Amniotic stem cell (primary cell): Measurements from ENCODE around the gene REEP5.
"Not testable (repeated sequence)": the region's sequence is repeated elsewhere in the genome, so short reads cannot be mapped to it uniquely, and the experiment has no call there.

ENCODE experiments used
- DNase-seq: peaks from one replicate; lab custom pipeline; 2025; lab: John Stamatoyannopoulos, UW

Gene REEP5

GRCh38 chr5:112933105-112933504, 11.1 kb upstream of the REEP5 start:
- DNase-seq = no peak

GRCh38 chr5:112931473-112931872, 9.4 kb upstream of the REEP5 start:
- no peak for DNase-seq

- DNase-seq = no peak
Observed at GRCh38 chr5:112930082-112930344, 8.0 kb upstream of the REEP5 start.

DNA sequence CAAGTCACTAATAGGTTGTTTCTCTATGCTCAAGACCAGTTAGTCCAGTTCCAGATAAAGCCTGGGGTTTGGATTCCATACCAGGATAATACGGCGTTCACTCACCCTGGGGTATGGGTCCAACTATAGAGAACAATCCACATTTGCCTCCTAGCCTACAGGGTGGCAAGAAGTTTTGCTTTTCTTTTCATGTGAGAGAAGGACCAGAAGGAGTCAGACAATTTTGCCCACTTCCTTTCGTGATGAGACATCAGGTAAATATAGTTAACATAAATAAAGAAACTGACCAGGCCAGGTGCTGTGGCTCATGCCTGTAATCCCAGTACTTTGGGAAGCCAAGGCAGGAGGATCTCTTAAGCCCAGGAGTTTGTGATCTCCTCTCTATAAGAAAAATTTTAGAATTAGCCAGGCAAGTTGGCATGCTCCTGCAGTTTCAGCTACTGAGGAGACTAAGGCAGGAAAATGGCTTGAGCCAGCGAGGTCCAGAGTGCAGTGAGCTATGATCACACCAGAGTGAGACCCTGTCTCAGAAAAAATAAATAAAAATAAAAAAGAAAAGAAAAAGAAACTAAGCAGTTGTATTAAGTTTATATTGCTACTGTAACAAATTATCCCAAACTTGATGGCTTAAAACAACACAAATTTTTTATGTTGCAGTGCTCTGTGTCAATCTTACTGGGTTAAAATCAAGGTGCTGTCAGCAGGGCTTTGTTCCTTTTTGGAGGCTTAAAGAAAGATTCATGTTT, 7.5 kb upstream of the REEP5 start:
- no peak for DNase-seq

DNA sequence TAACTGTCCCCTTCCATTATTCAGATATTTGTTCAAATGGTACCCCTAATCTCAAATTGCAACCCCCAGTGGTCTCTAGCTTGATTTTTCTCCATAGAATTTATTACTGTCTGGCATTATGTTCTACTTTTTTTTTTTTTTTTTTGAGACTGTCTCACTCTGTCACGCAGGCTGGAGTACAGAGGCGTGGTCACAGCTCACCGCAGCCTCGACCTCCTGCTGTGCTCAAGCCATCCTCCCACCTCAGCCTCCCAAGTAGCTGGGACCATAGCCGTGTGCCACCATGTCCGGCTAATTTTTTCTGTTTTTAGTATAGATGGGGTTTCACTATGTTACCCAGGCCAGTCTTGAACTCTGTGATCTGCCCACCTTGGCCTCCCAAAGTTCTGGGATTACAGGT, 2.0 kb upstream of the REEP5 start:
- no peak for DNase-seq

GRCh38 chr5:112923148-112923917, 1.3 kb upstream of the REEP5 start:
- no peak for DNase-seq

DNA sequence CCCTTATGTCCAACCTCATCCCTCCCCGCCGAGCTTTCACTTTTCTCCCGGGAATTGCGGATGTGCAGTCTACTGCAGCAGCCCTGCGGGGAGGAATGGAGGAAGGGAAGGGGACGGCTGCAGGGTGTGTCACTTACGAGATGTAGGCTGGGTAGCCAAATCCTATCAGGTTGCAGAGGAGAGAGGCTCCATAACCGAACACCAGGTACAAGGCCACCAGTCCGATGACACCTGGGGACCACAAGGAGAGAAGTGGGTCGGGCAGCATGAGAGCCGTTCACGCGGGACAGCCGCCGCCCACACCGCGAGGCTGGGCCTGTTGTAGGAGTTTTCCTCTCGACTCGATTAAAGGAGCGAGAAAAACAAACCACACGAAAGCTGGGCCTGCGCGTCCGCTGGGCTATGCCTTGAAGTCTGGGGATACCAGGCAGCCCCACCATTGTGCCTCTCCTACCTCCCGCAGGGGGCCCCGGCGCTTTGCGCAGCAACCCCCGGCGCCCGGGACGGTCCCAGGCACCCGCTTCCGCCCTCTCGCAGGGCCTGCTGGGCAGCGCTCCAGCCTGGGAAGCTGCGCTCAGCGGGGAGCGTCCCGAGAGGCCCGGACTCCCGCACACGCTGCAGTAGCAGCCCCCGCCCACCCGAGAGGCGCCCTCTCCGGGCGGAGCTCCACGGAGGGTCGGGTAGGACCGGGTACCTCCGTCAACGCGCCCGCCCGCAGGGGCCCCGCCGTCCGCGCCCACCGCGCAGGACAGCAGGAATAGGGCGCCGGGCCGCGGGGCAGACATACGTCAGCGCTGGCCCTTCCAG, 798 bp downstream of the REEP5 start:
- peak; percentile 40 for DNase-seq

- DNase-seq = no peak
Observed at GRCh38 chr5:112919972-112920371, 2.1 kb downstream of the REEP5 start.

DNA sequence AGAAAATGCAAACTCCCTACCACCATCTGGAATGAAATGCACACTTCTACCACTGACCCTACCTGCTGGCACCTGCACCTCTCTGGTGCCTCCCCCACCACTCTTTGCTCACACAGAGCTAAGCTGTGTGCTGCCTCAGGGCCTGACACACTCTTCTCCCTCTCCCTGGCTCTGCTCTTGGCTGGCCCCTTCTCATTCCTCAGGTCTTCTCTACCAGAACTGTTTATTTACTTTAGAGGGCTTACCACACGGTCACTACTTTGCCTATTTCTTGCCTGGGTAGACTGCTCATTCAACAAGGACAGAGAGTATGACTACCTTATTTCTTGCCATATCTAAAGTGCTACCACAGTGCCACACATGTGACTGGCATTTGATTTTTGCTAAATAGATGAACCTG, 3.3 kb downstream of the REEP5 start:
- no peak for DNase-seq

DNA sequence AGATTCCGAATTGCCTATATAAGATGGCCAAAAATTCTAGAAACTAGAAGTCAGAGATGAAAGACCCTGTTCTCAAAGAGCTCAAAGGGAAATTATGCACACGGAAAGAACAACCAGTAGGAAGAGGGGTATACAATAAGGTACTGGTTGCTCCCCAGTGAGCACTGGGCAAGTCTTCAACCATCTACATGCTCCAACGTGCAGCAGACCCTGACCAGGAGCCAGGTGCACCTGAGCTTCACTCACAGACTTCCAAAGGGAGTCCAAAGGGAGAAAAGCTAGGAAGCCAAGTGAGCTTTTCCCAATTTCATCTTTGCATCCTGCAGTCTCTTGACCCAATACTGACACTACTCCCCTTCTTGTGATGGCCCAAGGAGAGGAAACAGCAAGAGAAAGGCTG, 3.9 kb downstream of the REEP5 start:
- no peak for DNase-seq

DNA sequence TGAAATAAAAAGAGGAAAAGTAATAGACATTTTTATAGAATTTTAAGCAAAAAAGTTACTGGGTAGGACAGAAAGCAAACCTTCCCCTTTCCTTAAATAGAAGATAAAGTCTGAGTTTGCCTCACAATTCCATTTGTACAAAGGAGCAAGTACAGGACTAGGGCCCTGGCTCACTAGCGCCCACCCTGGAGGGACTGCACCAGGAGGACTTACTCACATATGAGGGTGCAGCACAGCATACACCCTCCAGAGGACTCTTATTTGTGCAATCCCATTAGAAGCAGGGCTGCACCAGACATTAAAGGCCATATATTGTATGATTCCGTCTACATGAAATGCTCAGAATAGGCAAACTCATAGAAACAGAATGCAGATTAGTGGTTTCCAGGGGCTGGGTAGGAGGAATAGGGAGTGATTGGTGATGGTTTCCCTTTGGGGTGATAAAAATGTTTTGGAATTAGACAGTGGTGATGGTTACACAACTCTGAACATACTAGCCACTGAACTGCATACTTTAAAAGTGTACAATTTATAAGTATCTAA, 4.5 kb downstream of the REEP5 start:
- no peak for DNase-seq

DNA sequence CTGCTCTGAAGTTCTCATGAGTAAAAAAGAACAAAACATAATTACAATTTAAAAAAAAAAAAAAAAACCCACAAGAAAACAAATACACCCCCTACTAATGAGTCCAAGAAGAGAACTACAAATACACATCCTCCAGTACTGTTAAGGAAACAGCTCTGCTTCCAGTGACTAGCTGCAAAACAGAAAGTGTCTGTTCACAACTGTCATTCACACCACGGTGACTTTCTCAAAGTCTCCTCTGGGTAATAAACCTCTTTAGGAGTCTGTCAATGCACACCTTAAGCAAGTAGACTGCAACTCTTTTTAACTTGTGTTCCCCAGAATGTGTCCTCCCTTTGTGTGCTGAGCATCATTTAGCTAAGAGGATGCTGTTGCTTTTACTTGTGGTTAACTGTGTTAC, 6.2 kb downstream of the REEP5 start:
- DNase-seq = no peak

DNA sequence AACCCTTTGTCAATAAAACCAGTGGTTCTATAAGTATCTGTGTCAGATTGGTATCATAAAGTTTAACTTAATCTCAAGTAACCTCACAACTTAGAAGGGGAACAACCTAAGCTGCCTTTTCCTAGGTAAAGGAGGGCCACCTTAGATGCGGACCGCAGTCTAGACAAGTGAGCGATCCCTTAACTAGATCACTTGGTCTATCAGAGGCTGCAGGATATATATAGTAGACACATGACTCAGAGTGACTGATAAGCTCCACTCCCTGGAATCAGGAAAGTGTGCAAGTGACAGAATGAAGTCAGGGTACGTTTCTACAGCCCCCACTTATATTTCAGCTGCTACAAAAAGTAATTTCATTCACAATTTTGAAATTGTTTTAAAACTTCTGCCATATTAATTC, 7.4 kb downstream of the REEP5 start:
- no peak for DNase-seq

GRCh38 chr5:112910529-112910928, 11.5 kb downstream of the REEP5 start:
- no peak for DNase-seq

- no peak for DNase-seq
Observed at GRCh38 chr5:112908854-112909253, 13.2 kb downstream of the REEP5 start.

DNA sequence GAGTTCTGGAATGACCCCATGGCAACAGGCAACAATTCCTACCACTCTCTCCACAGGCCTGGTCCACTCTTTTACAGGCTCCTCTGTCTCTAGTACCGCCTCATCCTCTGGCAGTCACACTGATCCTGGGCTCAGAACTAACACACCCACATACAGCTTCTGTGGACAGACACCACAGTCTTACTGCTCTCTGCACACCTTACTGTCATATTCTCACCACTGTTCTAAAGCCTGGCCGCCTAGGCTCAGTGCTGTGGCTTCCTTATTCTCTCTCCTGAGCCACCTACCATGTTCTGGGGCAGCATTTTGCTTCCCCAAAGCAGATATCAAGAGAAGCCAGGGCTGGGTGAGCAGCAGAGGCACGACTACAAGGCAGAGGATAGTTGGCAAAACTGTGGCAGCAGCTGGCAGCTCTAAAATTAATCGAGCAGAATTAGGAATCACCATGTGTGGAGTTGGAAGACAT, 14.8 kb downstream of the REEP5 start:
- no peak for DNase-seq

- no peak for DNase-seq
Observed at GRCh38 chr5:112906637-112907036, 15.4 kb downstream of the REEP5 start.

DNA sequence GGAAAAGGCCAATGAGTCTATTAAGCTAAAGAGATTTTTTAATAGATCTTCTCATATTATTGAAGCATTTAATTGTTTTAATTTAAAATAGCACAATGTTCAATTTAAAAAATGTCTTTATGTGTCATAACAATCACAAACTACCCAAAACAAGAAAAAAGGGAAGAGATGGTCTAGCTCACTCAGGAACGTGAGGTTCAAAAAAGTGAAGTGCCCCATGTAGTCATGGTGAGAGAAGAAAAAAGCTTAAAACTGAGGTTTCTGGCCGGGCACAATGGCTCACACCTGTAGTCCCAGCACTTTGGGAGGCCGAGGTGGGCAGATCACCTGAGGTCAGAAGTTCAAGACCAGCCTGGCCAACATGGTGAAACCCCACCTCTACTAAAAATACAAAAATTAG, 17.0 kb downstream of the REEP5 start:
- DNase-seq = not testable (repeated sequence)

DNA sequence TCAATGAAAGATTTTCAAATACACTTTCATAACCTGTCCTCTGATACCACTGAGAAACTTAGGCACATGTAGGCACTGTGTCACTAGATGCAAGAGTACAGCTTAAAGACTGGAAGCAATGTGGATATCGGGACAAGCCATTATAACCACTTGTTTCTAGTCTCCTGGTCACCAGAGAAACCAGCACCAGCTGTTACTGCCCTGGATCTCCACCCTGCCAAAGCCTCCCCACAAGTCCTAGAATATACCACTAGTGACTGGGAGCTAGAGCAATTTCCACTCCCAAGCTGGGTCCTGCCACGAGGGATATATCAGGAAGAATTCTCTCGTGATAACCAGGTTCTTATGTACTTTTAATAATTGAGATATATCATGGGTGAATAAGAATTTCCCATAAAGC, 19.5 kb downstream of the REEP5 start:
- DNase-seq = no peak

GRCh38 chr5:112895682-112896081, 26.3 kb downstream of the REEP5 start:
- DNase-seq = no peak

DNA sequence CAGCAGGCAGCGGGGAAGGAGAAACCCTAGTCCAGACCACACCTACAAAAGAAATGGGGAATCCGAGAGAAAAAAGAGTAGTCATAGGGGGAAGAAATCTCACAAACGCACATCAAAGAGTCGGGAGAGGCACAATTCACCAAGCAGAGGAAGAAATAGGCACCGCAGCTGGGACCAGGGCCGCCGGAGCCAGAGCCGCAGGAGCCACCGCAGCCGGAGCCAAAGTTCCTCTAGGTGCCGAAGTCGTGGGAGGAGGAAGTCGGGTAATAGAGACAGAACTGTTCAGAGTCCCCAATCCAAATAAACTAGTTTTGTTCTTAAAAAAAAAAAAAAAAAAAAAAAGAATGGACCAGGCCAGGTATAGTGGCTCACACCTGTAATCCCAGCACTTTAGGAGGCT, 29.3 kb downstream of the REEP5 start:
- DNase-seq = no peak

DNA sequence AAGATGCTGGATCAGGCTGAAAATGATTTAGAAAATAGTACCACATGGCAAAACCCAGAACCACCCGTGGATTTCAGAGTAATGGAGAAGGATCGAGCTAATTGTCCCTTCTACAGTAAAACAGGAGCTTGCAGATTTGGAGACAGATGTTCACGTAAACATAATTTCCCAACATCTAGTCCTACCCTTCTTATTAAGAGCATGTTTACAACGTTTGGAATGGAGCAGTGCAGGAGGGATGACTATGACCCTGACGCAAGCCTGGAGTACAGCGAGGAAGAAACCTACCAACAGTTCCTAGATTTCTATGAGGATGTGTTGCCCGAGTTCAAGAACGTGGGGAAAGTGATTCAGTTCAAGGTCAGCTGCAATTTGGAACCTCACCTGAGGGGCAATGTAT, 30.0 kb downstream of the REEP5 start:
- DNase-seq = not testable (repeated sequence)

DNA sequence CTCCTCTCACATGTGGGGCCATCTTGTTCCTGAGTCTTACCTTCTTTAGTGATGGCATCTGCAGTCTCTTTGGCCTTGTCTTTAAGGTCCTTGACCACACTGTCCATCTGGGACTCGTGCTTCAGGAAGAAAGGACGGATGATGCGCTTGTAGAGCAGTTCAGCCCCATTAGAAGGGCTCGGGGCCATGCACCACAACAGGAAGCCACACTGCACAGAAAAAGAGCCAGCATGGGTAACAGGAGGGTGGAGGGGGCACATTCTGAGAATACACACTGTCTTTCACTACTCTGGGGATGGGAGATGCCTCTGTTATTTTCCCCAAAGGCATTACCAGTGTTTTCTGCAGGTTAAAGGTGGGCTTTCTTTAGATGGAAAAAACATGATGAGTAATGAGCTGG, 35.1 kb downstream of the REEP5 start:
- DNase-seq = no peak
